Ovary (tissue), 3 donors: ENCODE results near the gene CRACR2A.

Experiments
- CTCF ChIP-seq, 3 donors: fragments of 450-650 bp in 2 of 3; fragments of 200-600 bp in 1 of 3; IDR thresholded peaks; one replicate each; pipeline versions ENCODE4 v1.5.1 to v1.8.0; 2016 to 2022; ENCODE audit warnings: antibody characterized with exemption in 3 of 3, mild to moderate bottlenecking in 1 of 3
- POLR2A ChIP-seq: fragments of 450-650 bp; IDR thresholded peaks from one replicate; pipeline ENCODE4 v1.6.1; 2017; ENCODE audit warnings: antibody characterized with exemption, mild to moderate bottlenecking, moderate library complexity
- donor health status: DM: no; HTN: no; CAD: no.

- no peak for TF ChIP-seq POLR2A
- TF ChIP-seq CTCF (IDR thresholded peaks at IDR 0.05): no peak
These were observed 90.4 kb downstream of the CRACR2A start for GRCh38 chr12:3662521-3662921.
